ENCODE data around the gene VIP.

The VIP gene

DNA sequence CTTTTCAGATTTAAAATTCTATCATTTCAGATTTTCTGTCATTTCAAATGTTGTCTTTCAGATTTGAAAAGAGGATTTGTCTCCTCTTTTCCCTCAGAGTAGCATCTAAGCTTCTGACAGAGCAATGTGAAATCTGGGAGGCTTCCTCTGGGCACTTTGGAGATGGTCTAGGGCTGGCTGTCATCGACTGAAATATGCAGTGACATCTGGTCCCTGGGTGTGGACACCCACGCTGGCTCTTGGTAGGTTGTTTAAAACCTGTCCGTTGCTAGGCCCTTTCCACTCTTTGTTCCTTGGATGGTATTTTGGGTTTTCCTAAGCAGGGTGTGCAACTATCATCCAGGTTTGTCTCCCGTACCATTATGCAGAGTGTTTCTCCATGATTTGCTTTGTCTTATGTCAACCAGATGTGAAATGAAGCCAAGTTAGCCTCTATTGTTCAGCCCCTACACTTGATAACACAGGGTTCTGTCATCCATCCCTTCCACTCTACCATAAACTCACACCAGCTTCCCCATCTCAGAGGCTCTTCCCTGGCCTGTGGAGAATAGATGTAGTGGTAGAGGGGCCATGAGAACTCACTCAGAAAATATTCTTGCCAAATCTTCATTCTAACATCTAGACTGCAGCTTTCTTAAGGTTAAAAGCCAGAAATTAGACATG is 5.0 kb upstream of the VIP start:
- Mint-ChIP-seq H3K4me1 (ENCODE audit: low read depth in 2 of 2) (peaks cover 0 to 2% of the 10 kb centered on the region in 2 donors), H3K4me3 (no peak overlapping the region), H3K27me3 (peaks cover 31 to 52% of the 10 kb centered on the region in 2 donors), H3K36me3 (ENCODE audit: insufficient read depth) (no peaks in the 10 kb centered on the region), H3K9me3 (no peaks in the 10 kb centered on the region), H3K27ac (no peak overlapping the region)
- no peak for DNase-seq
- ATAC-seq (replicated peaks) = no peak

DNA sequence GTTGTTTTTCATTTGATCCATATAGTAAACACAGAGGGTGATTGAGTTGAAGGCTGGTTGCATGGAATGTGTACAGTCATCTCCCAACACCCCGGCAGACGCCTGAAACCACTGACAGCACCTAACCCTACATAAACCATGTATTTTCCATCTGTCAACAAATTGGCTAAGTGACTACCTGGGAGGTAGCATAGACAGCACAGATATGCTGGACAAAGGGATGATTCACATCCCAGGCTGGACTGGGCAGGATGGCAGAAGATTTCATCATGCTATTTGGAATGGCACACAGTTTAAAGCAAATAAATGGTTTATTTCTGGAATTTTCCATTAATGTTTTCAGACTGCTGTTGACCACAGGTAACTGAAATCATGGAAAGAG is 4.4 kb upstream of the VIP start:
- Mint-ChIP-seq H3K4me3 (no peak overlapping the region), H3K27ac (no peak overlapping the region), H3K36me3 (ENCODE audit: insufficient read depth) (no peaks in the 10 kb centered on the region), H3K9me3 (no peaks in the 10 kb centered on the region), H3K27me3 (peaks cover 28 to 52% of the 10 kb centered on the region in 2 donors), H3K4me1 (ENCODE audit: low read depth in 2 of 2) (peaks cover 0 to 2% of the 10 kb centered on the region in 2 donors)
- no peak for ATAC-seq (replicated peaks)
- DNase-seq = no peak

DNA sequence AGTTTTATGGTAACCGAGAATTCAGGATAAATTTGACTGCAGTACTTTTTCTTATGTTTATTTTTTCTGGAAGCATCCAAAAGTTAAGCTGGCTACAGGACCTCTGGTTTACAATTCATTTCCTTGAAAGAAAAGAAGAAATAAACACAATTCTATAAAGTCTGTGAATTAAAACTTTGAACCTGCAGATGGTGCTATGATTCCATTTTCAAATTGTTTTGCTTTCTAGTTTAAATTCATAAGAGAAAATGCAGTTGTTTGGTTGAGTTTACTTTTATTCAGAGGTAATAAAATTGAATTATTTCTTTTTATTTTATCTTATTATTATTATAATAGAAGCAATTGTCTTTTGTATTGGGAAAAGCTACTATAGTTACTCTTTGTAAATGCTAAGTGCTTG is 1.8 kb upstream of the VIP start:
- Mint-ChIP-seq H3K9me3 (no peaks in the 10 kb centered on the region), H3K4me3 (no peak overlapping the region), H3K27ac (no peak overlapping the region), H3K36me3 (ENCODE audit: insufficient read depth) (no peaks in the 10 kb centered on the region), H3K27me3 (peaks cover 13 to 31% of the 10 kb centered on the region in 2 donors), H3K4me1 (ENCODE audit: low read depth in 2 of 2) (no peaks in the 10 kb centered on the region)
- ATAC-seq (replicated peaks) (no peak), DNase-seq (no peak)

DNA sequence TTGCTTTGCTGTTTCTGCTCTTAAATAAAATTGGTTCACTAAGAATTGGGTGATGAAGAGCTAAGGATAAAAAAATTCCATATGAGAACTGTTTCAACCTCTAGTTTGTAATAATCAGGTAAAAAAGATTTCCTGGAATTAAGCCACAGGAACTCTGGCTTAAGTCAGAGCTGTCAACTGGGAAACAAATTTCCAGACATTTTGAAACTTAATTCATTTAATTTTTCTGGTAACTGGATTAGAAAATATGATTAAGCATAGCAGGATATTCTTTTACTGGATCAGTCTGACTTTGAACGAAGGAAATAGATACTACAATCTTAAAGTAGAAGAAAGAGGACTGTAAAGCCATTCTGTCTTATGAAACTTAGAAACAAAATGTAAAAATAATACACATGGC is 1.3 kb upstream of the VIP start:
- Mint-ChIP-seq H3K27ac (no peak overlapping the region), H3K4me3 (no peak overlapping the region)

DNA sequence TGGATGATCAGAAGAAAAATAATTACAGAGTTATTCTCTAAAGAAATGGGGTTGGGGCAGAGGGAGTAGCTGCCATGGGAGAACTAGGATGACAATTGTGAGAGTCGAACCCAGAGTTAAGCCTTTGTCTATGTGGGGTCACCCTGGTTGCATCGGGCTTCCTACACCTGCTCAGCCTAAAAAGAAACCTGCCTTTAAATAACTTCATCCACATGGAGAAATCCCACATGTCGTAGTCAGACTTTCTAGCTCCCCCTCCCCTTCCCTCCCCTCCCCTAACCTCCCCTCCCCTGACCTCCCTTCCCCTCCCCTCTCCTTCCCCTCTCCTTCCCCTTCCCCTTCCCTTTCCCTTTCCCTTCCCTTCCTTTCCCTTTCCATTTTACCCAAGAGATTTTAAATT is 14.7 kb downstream of the VIP start:
- DNase-seq = no peak
- Mint-ChIP-seq H3K9me3 (no peaks in the 10 kb centered on the region), H3K4me1 (ENCODE audit: low read depth in 2 of 2) (no peaks in the 10 kb centered on the region), H3K4me3 (no peak overlapping the region), H3K36me3 (ENCODE audit: insufficient read depth) (no peaks in the 10 kb centered on the region), H3K27ac (no peak overlapping the region), H3K27me3 (peaks cover 7 to 22% of the 10 kb centered on the region in 2 donors)
- ATAC-seq (replicated peaks) = no peak

More for the DNA sequence above, 1.3 kb upstream of the VIP start:
- Mint-ChIP-seq H3K27me3 (peaks cover 12 to 26% of the 10 kb centered on the region in 2 donors), H3K4me1 (ENCODE audit: low read depth in 2 of 2) (no peaks in the 10 kb centered on the region), H3K9me3 (no peaks in the 10 kb centered on the region), H3K36me3 (ENCODE audit: insufficient read depth) (no peaks in the 10 kb centered on the region)
- ATAC-seq (replicated peaks) (no peak), DNase-seq (no peak)

DNA sequence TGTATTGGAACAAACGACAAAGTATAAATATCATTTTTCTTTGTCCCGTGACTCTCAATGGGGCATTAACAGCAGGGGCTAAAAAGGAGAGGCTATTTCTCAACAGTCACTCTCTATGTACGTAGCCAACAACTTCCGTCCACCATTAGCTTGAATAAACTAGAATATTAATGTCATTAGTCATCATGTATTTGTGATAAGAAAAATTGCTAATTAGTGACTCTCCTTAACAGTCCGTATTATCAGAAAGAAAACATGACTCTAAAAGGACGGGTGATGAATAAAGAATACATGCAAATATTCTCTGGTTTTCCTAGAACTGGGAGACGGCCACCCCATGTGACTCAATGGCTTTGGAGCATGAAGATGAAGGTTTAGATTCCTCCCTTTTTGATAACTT is 18.6 kb downstream of the VIP start:
- H3K27ac Mint-ChIP-seq = no peak overlapping the region
- no peaks in the 10 kb centered on the region for H3K9me3 Mint-ChIP-seq
- no peak for ATAC-seq (replicated peaks)
- no peaks in the 10 kb centered on the region for H3K4me1 Mint-ChIP-seq (ENCODE audit: low read depth in 2 of 2)
- H3K36me3 Mint-ChIP-seq (ENCODE audit: insufficient read depth) = no peaks in the 10 kb centered on the region
- H3K4me3 Mint-ChIP-seq = no peak overlapping the region
- peaks cover 15 to 17% of the 10 kb centered on the region in 2 donors for H3K27me3 Mint-ChIP-seq
- no peak for DNase-seq

DNA sequence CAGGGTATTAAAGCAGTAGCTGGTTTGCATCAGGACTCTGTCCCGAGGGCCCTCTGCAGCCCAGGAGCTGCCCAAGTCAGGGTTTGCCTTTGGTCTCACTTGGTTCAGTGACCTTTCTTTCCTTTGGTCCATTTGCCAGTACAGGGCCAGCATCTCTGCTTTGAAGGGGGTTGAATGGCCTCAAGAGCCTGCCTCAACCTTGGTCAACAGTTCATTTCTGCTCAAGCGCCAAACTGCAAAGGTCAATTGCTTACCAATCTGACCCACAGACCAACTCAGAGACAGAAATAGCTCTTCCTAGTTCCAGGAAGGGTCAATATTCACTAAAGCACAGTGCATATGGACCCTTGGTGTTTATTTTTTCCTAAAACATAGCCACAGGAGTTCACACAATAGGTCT is 19.4 kb downstream of the VIP start:
- DNase-seq = no peak
- no peaks in the 10 kb centered on the region for H3K4me1 Mint-ChIP-seq (ENCODE audit: low read depth in 2 of 2)
- no peaks in the 10 kb centered on the region for H3K9me3 Mint-ChIP-seq
- no peak overlapping the region for H3K4me3 Mint-ChIP-seq
- no peaks in the 10 kb centered on the region for H3K36me3 Mint-ChIP-seq (ENCODE audit: insufficient read depth)
- H3K27ac Mint-ChIP-seq = no peak overlapping the region
- ATAC-seq (replicated peaks) = no peak
- H3K27me3 Mint-ChIP-seq = peaks cover 15 to 17% of the 10 kb centered on the region in 2 donors

DNA sequence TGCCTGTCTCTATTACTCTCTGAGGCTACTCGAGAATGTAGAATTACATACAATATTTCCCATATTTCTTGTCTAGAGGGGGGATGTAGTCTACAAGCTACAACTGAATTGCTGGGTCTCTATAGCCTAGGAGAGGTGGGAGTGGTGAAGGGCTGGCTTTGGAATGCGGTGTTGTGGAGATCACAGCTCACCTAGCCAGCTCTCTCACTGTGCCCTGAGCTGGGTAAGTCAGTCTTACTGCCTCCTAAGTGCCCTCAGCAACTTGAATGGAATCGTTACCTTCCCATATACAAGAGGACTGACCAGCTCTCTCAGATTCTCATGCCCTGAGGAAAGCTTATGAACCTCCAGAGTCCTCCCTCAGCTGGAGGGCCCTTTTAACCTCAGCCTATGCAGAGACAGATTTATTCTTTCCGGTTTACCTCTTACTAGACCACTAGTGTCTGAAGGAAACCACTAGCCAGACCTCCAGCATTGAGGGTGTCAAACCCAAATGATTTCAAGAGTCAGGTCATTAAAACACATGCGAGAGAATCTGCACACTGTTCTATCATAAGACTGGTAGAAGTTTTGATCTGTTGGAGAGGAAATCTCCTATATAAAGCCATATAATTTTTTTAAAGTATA is 20.6 kb downstream of the VIP start:
- Mint-ChIP-seq H3K27me3 (peaks cover 9% of the 10 kb centered on the region in 2 donors), H3K4me3 (no peak overlapping the region), H3K36me3 (ENCODE audit: insufficient read depth) (no peaks in the 10 kb centered on the region), H3K27ac (no peak overlapping the region), H3K9me3 (no peaks in the 10 kb centered on the region), H3K4me1 (ENCODE audit: low read depth in 2 of 2) (no peaks in the 10 kb centered on the region)
- DNase-seq = no peak
- no peak for ATAC-seq (replicated peaks)

DNA sequence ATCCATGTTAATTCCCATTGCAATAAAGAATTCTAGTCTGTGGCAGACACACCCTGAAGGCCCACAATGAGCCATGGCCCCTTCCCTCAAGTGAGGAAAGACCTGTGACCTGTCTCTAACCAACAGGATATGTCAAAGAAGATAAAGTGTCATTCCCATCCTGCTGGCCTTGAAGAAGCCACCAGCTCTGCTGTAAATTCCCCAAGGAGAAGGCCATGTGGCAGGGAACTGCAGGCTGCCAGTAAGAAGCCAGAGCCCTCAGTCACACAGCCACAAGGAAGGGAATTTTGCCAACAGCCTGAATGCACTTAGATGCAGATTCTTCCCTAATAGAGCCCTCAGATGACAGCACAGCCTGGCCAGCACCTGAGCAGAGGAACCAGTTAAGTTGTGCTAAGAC is 24.8 kb downstream of the VIP start:
- H3K27ac Mint-ChIP-seq = no peak overlapping the region
- peaks cover 14 to 17% of the 10 kb centered on the region in 2 donors for H3K27me3 Mint-ChIP-seq

DNA sequence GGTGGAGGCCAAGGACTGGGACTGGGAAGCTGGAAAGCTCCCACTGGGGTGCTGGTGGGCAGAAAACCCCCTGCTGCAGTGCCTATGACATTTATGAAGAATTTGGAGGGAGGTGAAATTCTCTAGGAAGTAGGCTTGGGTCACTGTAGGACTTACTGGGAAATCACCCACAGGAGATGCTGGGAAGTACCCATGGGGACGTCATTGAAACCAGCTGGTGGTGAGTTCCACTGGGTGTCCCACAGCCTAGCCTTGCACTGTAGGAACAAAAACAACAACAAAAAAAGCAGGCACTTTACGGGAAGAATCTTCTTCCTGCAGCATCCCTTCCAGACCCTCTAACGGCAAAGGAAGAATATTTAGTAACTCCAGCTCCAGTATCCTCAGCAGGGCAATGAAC is 26.2 kb downstream of the VIP start:
- no peaks in the 10 kb centered on the region for H3K36me3 Mint-ChIP-seq (ENCODE audit: insufficient read depth)
- no peak overlapping the region for H3K4me3 Mint-ChIP-seq
- H3K9me3 Mint-ChIP-seq = peaks cover 0 to 2% of the 10 kb centered on the region in 2 donors
- no peak for DNase-seq
- H3K27ac Mint-ChIP-seq = no peak overlapping the region
- no peak for ATAC-seq (replicated peaks)
- H3K4me1 Mint-ChIP-seq (ENCODE audit: low read depth in 2 of 2) = no peaks in the 10 kb centered on the region
- peaks cover 14 to 24% of the 10 kb centered on the region in 2 donors for H3K27me3 Mint-ChIP-seq

More for the DNA sequence above, 24.8 kb downstream of the VIP start:
- Mint-ChIP-seq H3K4me3 (no peak overlapping the region), H3K9me3 (peaks cover 0 to 2% of the 10 kb centered on the region in 2 donors), H3K4me1 (ENCODE audit: low read depth in 2 of 2) (no peaks in the 10 kb centered on the region), H3K36me3 (ENCODE audit: insufficient read depth) (no peaks in the 10 kb centered on the region)
- DNase-seq (no peak), ATAC-seq (replicated peaks) (no peak)

DNA sequence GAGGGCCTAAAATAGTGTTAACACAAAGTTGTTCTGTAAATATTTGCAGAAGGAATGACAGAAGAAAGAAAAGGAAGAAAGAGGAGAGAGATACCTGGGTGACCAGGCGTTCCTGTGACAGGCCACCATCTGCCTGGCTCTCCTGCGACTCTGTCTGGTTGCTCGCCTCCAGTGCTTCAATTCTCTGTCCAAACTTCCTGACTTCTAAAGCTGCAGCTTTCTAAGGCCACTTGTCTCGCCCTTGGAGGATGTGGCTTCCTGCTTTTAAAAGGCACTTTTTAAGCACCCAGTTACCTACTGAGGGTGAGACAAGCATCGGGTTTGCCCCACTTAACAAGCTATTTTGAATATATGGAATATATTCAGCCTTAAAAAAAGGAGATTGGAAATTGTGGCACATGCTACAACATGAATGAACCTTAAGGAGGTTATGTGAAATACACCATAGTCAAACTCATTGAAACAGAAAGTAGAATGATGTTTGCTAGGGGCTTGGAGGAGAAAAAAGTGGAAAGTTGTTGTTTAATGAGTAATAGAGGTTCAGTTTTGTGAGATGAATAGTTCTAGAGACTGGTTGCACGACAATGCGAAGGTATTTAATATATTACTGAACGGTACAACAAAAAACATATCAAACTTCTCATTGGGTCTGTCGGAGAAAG is 32.8 kb downstream of the VIP start:
- DNase-seq (no peak), ATAC-seq (replicated peaks) (no peak)
- Mint-ChIP-seq H3K36me3 (ENCODE audit: insufficient read depth) (no peaks in the 10 kb centered on the region), H3K27me3 (peaks cover 20 to 29% of the 10 kb centered on the region in 2 donors), H3K9me3 (peaks cover 0 to 2% of the 10 kb centered on the region in 2 donors), H3K4me1 (ENCODE audit: low read depth in 2 of 2) (no peaks in the 10 kb centered on the region), H3K4me3 (no peak overlapping the region), H3K27ac (no peak overlapping the region)

DNA sequence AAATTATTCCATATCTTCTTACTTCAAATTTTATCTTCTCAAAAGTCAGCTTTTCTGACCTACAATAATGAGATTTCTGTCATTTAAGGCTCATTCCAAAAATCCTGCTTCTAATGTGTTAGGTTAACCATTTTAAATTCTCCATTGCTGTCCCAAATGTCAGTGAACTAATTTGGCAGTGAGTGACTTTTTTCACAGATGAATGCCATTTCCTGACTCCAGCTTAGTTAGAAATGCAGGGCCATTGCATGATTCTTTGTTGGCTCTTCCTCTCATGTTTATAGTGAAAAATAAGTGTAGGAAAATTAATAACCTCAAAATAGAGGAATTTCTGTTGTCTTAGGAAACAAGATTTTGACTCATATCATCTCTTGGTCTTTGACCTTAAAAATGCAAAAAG is 44.1 kb downstream of the VIP start:
- Mint-ChIP-seq H3K36me3 (ENCODE audit: insufficient read depth) (no peaks in the 10 kb centered on the region), H3K27me3 (peaks cover 24 to 53% of the 10 kb centered on the region in 2 donors), H3K4me1 (ENCODE audit: low read depth in 2 of 2) (no peaks in the 10 kb centered on the region), H3K9me3 (no peaks in the 10 kb centered on the region), H3K4me3 (no peak overlapping the region), H3K27ac (no peak overlapping the region)
- ATAC-seq (replicated peaks) (no peak), DNase-seq (no peak)

DNA sequence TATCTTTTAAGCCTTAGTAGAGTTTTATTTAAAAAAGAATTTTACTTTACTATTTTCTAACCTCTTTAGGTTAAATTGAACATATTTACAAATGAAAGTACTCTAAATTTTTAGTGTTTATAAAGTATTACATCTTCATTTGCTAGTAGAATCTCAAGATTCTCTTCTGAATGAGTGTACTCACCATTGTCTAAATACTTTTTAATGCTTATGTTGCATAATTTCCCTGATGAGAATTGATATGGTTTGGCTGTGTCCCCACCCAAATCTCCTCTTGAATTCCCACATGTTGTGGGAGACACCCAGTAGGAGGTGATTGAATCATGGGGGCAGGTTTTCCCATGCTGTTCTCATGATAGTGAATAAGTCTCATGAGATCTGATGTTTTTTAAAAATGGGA is 53.6 kb downstream of the VIP start:
- DNase-seq (no peak), ATAC-seq (replicated peaks) (no peak)
- H3K27ac Mint-ChIP-seq = no peak overlapping the region
- no peaks in the 10 kb centered on the region for H3K36me3 Mint-ChIP-seq (ENCODE audit: insufficient read depth)
- no peaks in the 10 kb centered on the region for H3K9me3 Mint-ChIP-seq
- no peaks in the 10 kb centered on the region for H3K4me1 Mint-ChIP-seq (ENCODE audit: low read depth in 2 of 2)
- no peak overlapping the region for H3K4me3 Mint-ChIP-seq
- peaks cover 18 to 42% of the 10 kb centered on the region in 2 donors for H3K27me3 Mint-ChIP-seq

Measured in effector memory CD8-positive, alpha-beta T cell (primary cell).